H9 (cell line): Measurements from ENCODE around the gene ARNT2. TPM values are rescaled to one million over a fixed set of nuclear protein-coding genes. Genes with fewer than 3 reads are reported as not detected.

Experiments
- DNase-seq: peaks from one replicate; pipeline ENCODE4 v3.0.0-alpha.2; 2017
- H2AFZ ChIP-seq: one replicate; pipeline ENCODE4 v1.6.1; 2013; ENCODE audit warnings: mild to moderate bottlenecking, low read length, control low read depth, moderate library complexity
- H2AK5ac ChIP-seq: 2 replicates; pipeline ENCODE4 v1.6.1; 2013; ENCODE audit warnings: low read length, control low read depth, mixed read lengths; ENCODE audit not compliant: insufficient read length
- H2BK120ac ChIP-seq: one replicate; pipeline ENCODE4 v1.6.1; 2013; ENCODE audit warnings: low read depth, mild to moderate bottlenecking, low read length, control low read depth, inconsistent platforms; ENCODE audit not compliant: poor library complexity, severe bottlenecking
- H2BK12ac ChIP-seq: 2 replicates; pipeline ENCODE4 v1.6.1; 2013; ENCODE audit warnings: low read length, control low read depth, mixed read lengths, low read depth; ENCODE audit not compliant: insufficient read length
- H2BK15ac ChIP-seq: 2 replicates; pipeline ENCODE4 v1.6.1; 2013; ENCODE audit warnings: low read depth, low read length, control low read depth
- H2BK20ac ChIP-seq: one replicate; pipeline ENCODE4 v1.6.1; 2013; ENCODE audit warnings: low read depth, mild to moderate bottlenecking, low read length, control low read depth, inconsistent platforms; ENCODE audit not compliant: poor library complexity, severe bottlenecking
- H2BK5ac ChIP-seq: 2 replicates; pipeline ENCODE4 v1.6.1; 2013; ENCODE audit warnings: low read length, control low read depth, mixed read lengths; ENCODE audit not compliant: insufficient read length
- H3K14ac ChIP-seq: 2 replicates; pipeline ENCODE4 v1.6.1; 2013; ENCODE audit warnings: low read length, control low read depth; ENCODE audit not compliant: insufficient read depth
- H3K18ac ChIP-seq: 2 replicates; pipeline ENCODE4 v1.6.1; 2013; ENCODE audit warnings: low read depth, mild to moderate bottlenecking, mixed read lengths, low read length, control low read depth; ENCODE audit not compliant: insufficient read length
- H3K23ac ChIP-seq: 2 replicates; pipeline ENCODE4 v1.6.1; 2013; ENCODE audit warnings: low read length, control low read depth, mixed read lengths, low read depth; ENCODE audit not compliant: insufficient read length
- H3K23me2 ChIP-seq: 2 replicates; pipeline ENCODE4 v1.6.1; 2013; ENCODE audit warnings: low read depth, mild to moderate bottlenecking, mixed read lengths, low read length, control low read depth; ENCODE audit not compliant: insufficient read length, poor library complexity, severe bottlenecking
- H3K27ac ChIP-seq: 2 replicates; pipeline ENCODE4 v1.5.1; 2013; ENCODE audit warnings: low read length, control low read depth, mixed read lengths, low read depth; ENCODE audit not compliant: insufficient read length
- H3K27me3 ChIP-seq: 2 replicates; pipeline ENCODE4 v1.6.1; 2013; ENCODE audit warnings: low read length, control low read depth, inconsistent platforms; ENCODE audit not compliant: insufficient read depth
- H3K4ac ChIP-seq: 2 replicates; pipeline ENCODE4 v1.6.1; 2013; ENCODE audit warnings: low read depth, mild to moderate bottlenecking, control low read depth, inconsistent platforms, low read length, moderate library complexity
- H3K4me1 ChIP-seq: 2 replicates; pipeline ENCODE4 v1.6.1; 2013; ENCODE audit warnings: low read length, control low read depth, inconsistent platforms; ENCODE audit not compliant: insufficient read depth
- H3K4me2 ChIP-seq: 2 replicates; pipeline ENCODE4 v1.6.1; 2013; ENCODE audit warnings: low read length, control low read depth, mixed read lengths; ENCODE audit not compliant: insufficient read length, insufficient read depth
- H3K56ac ChIP-seq: 2 replicates; pipeline ENCODE4 v1.6.1; 2013; ENCODE audit warnings: low read depth, mild to moderate bottlenecking, mixed read lengths, low read length, control low read depth; ENCODE audit not compliant: insufficient read length
- H3K79me1 ChIP-seq: 2 replicates; pipeline ENCODE4 v1.6.1; 2013; ENCODE audit warnings: low read depth, mild to moderate bottlenecking, moderate library complexity, low read length, control low read depth, inconsistent platforms; ENCODE audit not compliant: insufficient read depth, poor library complexity, severe bottlenecking
- H3K79me2 ChIP-seq: 2 replicates; pipeline ENCODE4 v1.6.1; 2013; ENCODE audit warnings: low read length, control low read depth, inconsistent platforms; ENCODE audit not compliant: insufficient read depth
- H3K9ac ChIP-seq: 2 replicates; pipeline ENCODE4 v1.6.1; 2013; ENCODE audit warnings: low read length, control low read depth, mixed read lengths; ENCODE audit not compliant: insufficient read length; ENCODE audit errors: extremely low read depth
- H3K9me3 ChIP-seq: one replicate; pipeline ENCODE4 v1.6.1; 2013; ENCODE audit warnings: low read depth, low read length, inconsistent platforms; ENCODE audit not compliant: control insufficient read depth
- H3T11ph ChIP-seq: one replicate; pipeline ENCODE4 v1.6.1; 2013; ENCODE audit warnings: mild to moderate bottlenecking, low read length, control low read depth, inconsistent platforms
- H4K20me1 ChIP-seq: one replicate; pipeline ENCODE4 v1.6.1; 2013; ENCODE audit not compliant: control insufficient read depth, insufficient read length, insufficient read depth
- H4K5ac ChIP-seq: 2 replicates; pipeline ENCODE4 v1.6.1; 2013; ENCODE audit warnings: low read depth, mild to moderate bottlenecking, mixed read lengths, low read length, control low read depth; ENCODE audit not compliant: insufficient read length
- H4K8ac ChIP-seq: replicated peaks from 2 replicates; pipeline ENCODE4 v1.6.1; 2013; ENCODE audit warnings: low read length, control low read depth, mixed read lengths, low read depth; ENCODE audit not compliant: insufficient read length
- H4K91ac ChIP-seq: 2 replicates; pipeline ENCODE4 v1.6.1; 2013; ENCODE audit warnings: low read depth, mild to moderate bottlenecking, moderate library complexity, mixed read lengths, low read length, control low read depth; ENCODE audit not compliant: insufficient read length
- H3K27ac Mint-ChIP-seq, 3 experiments: 2 replicates in 2 of 3; 3 replicates in 1 of 3; pipeline ENCODE4 v1.8.0; 2020 to 2021; ENCODE audit warnings: mixed read lengths in 3 of 3, mild to moderate bottlenecking in 1 of 3, moderate library complexity in 1 of 3
- H3K27me3 Mint-ChIP-seq: 2 replicates; pipeline ENCODE4 v1.8.0; 2021; ENCODE audit warnings: low read depth, mild to moderate bottlenecking, moderate library complexity, mixed read lengths
- H3K36me3 Mint-ChIP-seq, 3 experiments: 2 replicates in 2 of 3; 3 replicates in 1 of 3; pipeline ENCODE4 v1.8.0; 2020 to 2021; ENCODE audit warnings: low read depth in 3 of 3, mixed read lengths in 3 of 3; ENCODE audit not compliant: insufficient read depth in 1 of 3
- H3K4me1 Mint-ChIP-seq, 2 experiments: 2 replicates each; pipeline ENCODE4 v1.8.0; 2020; ENCODE audit warnings: mixed read lengths in 2 of 2
- H3K4me3 Mint-ChIP-seq, 2 experiments: 2 replicates in 1 of 2; 3 replicates in 1 of 2; pipeline ENCODE4 v1.8.0; 2020 to 2021; ENCODE audit warnings: mild to moderate bottlenecking in 2 of 2, mixed read lengths in 2 of 2, moderate library complexity in 1 of 2
- H3K9me3 Mint-ChIP-seq, 2 experiments: 2 replicates in 1 of 2; 3 replicates in 1 of 2; pipeline ENCODE4 v1.8.0; 2020; ENCODE audit warnings: mild to moderate bottlenecking in 2 of 2, mixed read lengths in 2 of 2, moderate library complexity in 1 of 2
- WGBS: extraction: QIAGEN DNeasy Blood & Tissue Kit; methylation state at CpG from one replicate; pipeline ENCODE4 v1.1.7; 2013; ENCODE audit warnings: missing lambda C conversion rate, low lambda C conversion rate, mixed read lengths; ENCODE audit not compliant: insufficient read length; ENCODE audit errors: extremely low coverage; 5-methylcytosine and 5-hydroxymethylcytosine counted together
- total RNA-seq: library from RNA; stranded (reverse); gene quantifications from 2 replicates; pipeline ENCODE4 v1.2.1, GENCODE V29; 2021
- TF ChIP-seq, protein P1 (sequence below): fragments of 200-600 bp; sonication (generic); conservative IDR thresholded peaks from 3 replicates; pipeline ENCODE4 v1.8.0; 2021; ENCODE audit warnings: antibody characterized with exemption, mild to moderate bottlenecking

The ARNT2 gene
- total RNA-seq, 1 experiment from 2014 or later, result 10.5 TPM

DNA sequence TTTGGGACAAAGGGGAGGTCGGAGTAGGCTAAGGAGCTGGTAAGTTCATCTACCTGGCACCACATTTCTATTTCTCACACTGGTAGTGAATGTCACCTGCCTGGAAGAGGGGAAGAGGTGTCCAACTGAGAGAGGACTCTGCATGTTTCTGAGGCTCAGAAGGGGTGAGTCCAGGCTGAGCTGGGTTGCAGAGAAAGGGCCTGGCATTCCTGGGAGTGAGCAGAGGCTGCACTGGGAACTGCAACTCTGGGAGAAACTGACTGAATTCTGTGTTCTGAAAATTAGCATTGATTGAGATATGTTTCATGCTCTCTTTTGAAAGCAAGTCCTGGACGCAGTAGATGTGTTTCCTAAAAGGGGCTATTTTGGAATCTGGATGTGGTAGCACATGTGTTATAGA, 32.3 kb upstream of the ARNT2 start:
- Histone ChIP-seq H3K27me3 (no peaks in the 10 kb centered on the region), H3K27ac (no peak overlapping the region), H3K4ac (no peak overlapping the region), H3K4me2 (no peak overlapping the region), H3T11ph (no peak overlapping the region), H3K23ac (no peak overlapping the region), H2AK5ac (no peak overlapping the region), H3K9me3 (peaks cover 18% of the 10 kb centered on the region), H2AFZ (no peak overlapping the region), H3K23me2 (no peaks in the 10 kb centered on the region), H4K20me1 (no peaks in the 10 kb centered on the region), H3K56ac (no peak overlapping the region), H2BK12ac (no peak overlapping the region), H3K14ac (no peak overlapping the region), H4K8ac (no peak overlapping the region), H2BK15ac (no peak overlapping the region), H2BK5ac (no peak overlapping the region), H3K79me1 (no peaks in the 10 kb centered on the region), H3K18ac (no peak overlapping the region), H4K5ac (no peak overlapping the region), H2BK120ac (no peak overlapping the region), H3K79me2 (no peaks in the 10 kb centered on the region), H3K9ac (no peak overlapping the region), H4K91ac (no peak overlapping the region), H2BK20ac (no peak overlapping the region), H3K4me1 (no peaks in the 10 kb centered on the region)
- peaks cover 26 to 31% of the 10 kb centered on the region in 2 experiments for H3K9me3 Mint-ChIP-seq
- no peak overlapping the region; a peak in 1 of 5 replicates for H3K4me3 Mint-ChIP-seq
- peaks cover 8 to 25% (median 10%) of the 10 kb centered on the region in 3 experiments; a peak in 6 of 7 replicates for H3K36me3 Mint-ChIP-seq
- WGBS, result no CpG with 5 or more reads among the region's 2 CpGs
- no peak overlapping the region for H3K27ac Mint-ChIP-seq
- no peak for DNase-seq
- H3K27me3 Mint-ChIP-seq, result peaks cover 2% of the 10 kb centered on the region; the same call in 1 of the 2 replicates
- H3K4me1 Mint-ChIP-seq, result no peaks in the 10 kb centered on the region
- TF ChIP-seq, protein P1, sequence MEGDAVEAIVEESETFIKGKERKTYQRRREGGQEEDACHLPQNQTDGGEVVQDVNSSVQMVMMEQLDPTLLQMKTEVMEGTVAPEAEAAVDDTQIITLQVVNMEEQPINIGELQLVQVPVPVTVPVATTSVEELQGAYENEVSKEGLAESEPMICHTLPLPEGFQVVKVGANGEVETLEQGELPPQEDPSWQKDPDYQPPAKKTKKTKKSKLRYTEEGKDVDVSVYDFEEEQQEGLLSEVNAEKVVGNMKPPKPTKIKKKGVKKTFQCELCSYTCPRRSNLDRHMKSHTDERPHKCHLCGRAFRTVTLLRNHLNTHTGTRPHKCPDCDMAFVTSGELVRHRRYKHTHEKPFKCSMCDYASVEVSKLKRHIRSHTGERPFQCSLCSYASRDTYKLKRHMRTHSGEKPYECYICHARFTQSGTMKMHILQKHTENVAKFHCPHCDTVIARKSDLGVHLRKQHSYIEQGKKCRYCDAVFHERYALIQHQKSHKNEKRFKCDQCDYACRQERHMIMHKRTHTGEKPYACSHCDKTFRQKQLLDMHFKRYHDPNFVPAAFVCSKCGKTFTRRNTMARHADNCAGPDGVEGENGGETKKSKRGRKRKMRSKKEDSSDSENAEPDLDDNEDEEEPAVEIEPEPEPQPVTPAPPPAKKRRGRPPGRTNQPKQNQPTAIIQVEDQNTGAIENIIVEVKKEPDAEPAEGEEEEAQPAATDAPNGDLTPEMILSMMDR, result no peak
